ENCODE data around the gene NBPF3. TPM values are rescaled to one million over a fixed set of nuclear protein-coding genes. Genes with fewer than 3 reads are reported as not detected.

The NBPF3 gene
- total RNA-seq, result 6.8 and 8.8 TPM in 2 replicates

DNA sequence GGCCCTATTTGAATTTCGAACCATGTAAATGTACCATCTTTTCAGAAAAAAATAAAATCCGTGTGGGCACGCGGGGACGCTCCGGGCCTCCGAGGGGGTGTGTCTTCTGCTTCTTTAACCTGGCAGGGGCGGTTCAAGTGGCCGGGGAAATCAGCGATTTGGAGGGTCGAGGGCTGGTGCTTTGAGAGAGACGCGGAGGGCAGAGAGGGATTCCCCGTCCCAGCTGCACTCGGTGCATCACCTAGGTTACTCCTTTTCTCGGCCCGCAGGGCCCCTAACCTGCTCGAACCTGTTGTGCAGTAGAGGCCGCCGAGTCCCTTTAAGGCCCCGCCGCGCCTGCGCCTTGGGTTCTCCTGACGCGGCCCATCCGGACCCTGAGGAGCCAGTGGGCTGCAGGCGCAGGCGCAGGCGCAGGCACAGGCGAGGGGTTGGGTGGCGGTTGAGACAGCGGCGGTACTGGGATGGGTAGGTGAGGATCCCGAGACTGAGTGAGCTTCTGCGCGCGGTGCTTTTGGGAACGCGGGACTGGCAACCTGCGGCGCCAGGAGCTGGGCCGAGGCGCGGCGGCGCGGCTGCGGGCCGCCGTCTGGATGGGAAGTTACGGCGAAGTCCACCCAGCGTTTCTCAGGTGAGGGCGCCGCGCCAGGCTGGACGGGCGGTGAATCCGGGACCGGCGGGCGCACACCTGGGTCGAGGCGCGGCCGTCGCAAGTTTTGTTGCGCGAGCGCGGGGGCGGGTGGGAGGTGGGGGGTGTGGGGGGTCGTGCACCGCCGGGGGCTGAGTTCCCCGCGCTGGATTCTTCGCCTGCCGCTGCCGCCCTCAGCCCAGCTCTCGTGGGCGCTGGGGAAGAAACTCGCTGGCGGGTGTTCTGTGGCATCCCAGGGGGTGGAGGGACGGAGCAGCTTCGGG is at the start of gene NBPF3:
NBPF3 (plus strand) TSS at position 417 of the 909 bp plus-strand sequence. CDS start 4,950 bp downstream, outside the sequence.

DNA sequence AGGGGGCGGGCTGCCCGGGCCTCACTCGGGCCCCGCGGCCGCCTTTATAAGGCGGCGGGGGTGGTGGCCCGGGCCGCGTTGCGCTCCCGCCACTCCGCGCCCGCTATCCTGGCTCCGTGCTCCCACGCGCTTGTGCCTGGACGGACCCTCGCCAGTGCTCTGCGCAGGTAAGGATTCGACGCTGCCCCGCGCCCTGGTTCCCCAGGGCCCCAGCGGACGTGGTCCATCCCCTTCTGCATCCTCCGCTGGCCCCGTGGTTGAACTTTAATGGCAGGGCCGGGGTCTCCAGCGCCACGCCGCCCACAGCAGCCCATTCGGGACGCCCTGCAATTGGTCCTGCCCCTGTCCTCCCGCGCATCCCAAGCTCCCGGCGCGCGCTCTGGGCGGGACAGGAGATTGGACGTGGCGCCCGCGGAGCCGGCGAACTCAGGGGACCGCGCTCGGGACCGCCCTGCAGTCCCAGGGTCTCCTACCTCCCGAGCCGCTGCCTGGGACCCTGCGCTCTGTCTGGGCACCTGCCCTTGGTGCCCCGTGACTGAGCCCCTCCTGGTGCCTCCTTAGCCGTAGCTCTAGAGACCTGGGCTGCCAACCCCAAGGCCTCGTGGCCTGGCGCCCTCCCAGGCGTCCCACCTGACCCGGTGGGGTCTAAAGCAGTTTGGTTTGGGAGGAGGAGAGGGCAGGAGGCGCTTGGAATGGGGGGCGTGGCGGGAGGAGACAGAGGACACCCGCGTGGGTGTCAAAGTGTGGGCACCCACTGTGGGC is 69.6 kb downstream of the NBPF3 start, which contains the start of gene ALPL:
ALPL (plus strand) TSS at position 73 of the 762 bp plus-strand sequence. CDS start 44,659 bp downstream, outside the sequence.

Other genes with a start within 250 kb of the NBPF3 start
- 54.8 and 60.0 TPM in 2 replicates for gene ECE1, start 149.7 kb upstream of the NBPF3 start, total RNA-seq
- gene ALPL, start 69.3 kb downstream of the NBPF3 start, total RNA-seq, result 98.3 and 104 TPM in 2 replicates
- 0.29 and 0.62 TPM in 2 replicates for gene RAP1GAP, start 229.2 kb downstream of the NBPF3 start, total RNA-seq